ENCODE measurements around the gene ZFYVE26. TPM values are rescaled to one million over a fixed set of nuclear protein-coding genes. Genes with fewer than 3 reads are reported as not detected.

ZFYVE26 gene
- total RNA-seq, 1 experiment from 2014 or later: 19.9 TPM

DNA sequence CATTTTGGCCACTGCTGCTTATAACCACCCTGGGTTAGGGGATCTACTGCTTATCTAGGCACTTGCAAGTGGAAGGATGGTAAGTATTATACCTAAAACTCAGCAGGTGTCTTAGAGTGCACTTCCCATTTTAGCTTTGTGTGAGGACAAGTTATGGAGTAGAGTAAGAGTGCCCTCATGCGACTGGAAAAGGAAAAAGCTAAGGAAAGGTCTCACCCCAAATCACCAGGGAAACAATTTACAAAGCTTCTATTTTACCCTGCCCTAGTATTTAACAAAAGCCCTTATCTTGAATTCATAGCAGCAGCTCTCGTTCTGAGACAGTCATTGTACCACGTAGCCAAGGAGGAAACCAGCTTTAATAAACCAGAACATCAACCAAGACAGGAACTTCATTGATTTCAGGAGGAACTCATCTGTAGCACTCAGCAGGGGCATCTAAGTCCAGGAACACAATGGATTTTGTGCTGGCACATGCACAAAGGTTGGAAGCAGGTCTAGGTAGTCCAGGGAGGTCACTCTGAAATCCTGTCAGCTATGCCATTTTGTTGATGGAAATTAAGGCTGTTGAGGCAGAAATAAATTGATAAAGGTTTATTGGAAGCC lies 111.8 kb downstream of the ZFYVE26 start:
- Histone ChIP-seq H3K4me2 (ENCODE audit: insufficient read depth, insufficient read length, low read length) (no peak overlapping the region), H3K4me1 (ENCODE audit: insufficient read depth, low read length) (no peaks in the 10 kb centered on the region), H3K9ac (ENCODE audit: extremely low read depth, insufficient read length, low read length) (no peak overlapping the region), H3K27ac (ENCODE audit: insufficient read length, low read depth, low read length) (no peak overlapping the region), H2BK5ac (ENCODE audit: insufficient read length, low read length) (no peak overlapping the region), H4K8ac (replicated peaks; ENCODE audit: insufficient read length, low read depth, low read length) (no peak overlapping the region), H4K91ac (ENCODE audit: insufficient read length, low read depth, low read length) (no peak overlapping the region), H3K14ac (ENCODE audit: insufficient read depth, low read length) (no peak overlapping the region), H3K4ac (ENCODE audit: low read depth, low read length) (no peak overlapping the region), H3K56ac (ENCODE audit: insufficient read length, low read depth, low read length) (no peak overlapping the region), H3K23me2 (ENCODE audit: insufficient read length, low read depth, low read length, poor library complexity, severe bottlenecking) (no peaks in the 10 kb centered on the region), H2BK20ac (ENCODE audit: low read depth, low read length, poor library complexity, severe bottlenecking) (no peak overlapping the region), H4K20me1 (ENCODE audit: control insufficient read depth, insufficient read depth, insufficient read length) (no peaks in the 10 kb centered on the region), H2AFZ (ENCODE audit: low read length) (no peak overlapping the region), H3T11ph (ENCODE audit: low read length) (no peak overlapping the region), H2AK5ac (ENCODE audit: insufficient read length, low read length) (no peak overlapping the region), H2BK15ac (ENCODE audit: low read depth, low read length) (no peak overlapping the region), H2BK12ac (ENCODE audit: insufficient read length, low read depth, low read length) (no peak overlapping the region), H3K9me3 (ENCODE audit: control insufficient read depth, low read depth, low read length) (peaks cover 9% of the 10 kb centered on the region), H2BK120ac (ENCODE audit: low read depth, low read length, poor library complexity, severe bottlenecking) (no peak overlapping the region), H3K27me3 (ENCODE audit: insufficient read depth, low read length) (no peaks in the 10 kb centered on the region), H3K79me2 (ENCODE audit: insufficient read depth, low read length) (no peaks in the 10 kb centered on the region), H3K79me1 (ENCODE audit: insufficient read depth, low read depth, low read length, poor library complexity, severe bottlenecking) (no peaks in the 10 kb centered on the region), H3K23ac (ENCODE audit: insufficient read length, low read depth, low read length) (no peak overlapping the region), H3K18ac (ENCODE audit: insufficient read length, low read depth, low read length) (no peak overlapping the region), H4K5ac (ENCODE audit: insufficient read length, low read depth, low read length) (no peak overlapping the region)
- Mint-ChIP-seq H3K36me3 (ENCODE audit: insufficient read depth in 1 of 3, low read depth in 3 of 3) (peaks cover 0 to 4% (median 0%) of the 10 kb centered on the region in 3 experiments; a peak in 1 of 7 replicates), H3K4me1 (peaks cover 3 to 5% of the 10 kb centered on the region in 2 experiments), H3K4me3 (no peak overlapping the region), H3K27ac (no peak overlapping the region), H3K9me3 (peaks cover 18 to 25% of the 10 kb centered on the region in 2 experiments), H3K27me3 (ENCODE audit: low read depth) (no peaks in the 10 kb centered on the region; the same call in 1 of the 2 replicates)
- WGBS (ENCODE audit: extremely low coverage, insufficient read length, low lambda C conversion rate): no CpG with 5 or more reads among the region's 3 CpGs
- DNase-seq: no peak
- TF ChIP-seq, protein P1, sequence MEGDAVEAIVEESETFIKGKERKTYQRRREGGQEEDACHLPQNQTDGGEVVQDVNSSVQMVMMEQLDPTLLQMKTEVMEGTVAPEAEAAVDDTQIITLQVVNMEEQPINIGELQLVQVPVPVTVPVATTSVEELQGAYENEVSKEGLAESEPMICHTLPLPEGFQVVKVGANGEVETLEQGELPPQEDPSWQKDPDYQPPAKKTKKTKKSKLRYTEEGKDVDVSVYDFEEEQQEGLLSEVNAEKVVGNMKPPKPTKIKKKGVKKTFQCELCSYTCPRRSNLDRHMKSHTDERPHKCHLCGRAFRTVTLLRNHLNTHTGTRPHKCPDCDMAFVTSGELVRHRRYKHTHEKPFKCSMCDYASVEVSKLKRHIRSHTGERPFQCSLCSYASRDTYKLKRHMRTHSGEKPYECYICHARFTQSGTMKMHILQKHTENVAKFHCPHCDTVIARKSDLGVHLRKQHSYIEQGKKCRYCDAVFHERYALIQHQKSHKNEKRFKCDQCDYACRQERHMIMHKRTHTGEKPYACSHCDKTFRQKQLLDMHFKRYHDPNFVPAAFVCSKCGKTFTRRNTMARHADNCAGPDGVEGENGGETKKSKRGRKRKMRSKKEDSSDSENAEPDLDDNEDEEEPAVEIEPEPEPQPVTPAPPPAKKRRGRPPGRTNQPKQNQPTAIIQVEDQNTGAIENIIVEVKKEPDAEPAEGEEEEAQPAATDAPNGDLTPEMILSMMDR (conservative IDR thresholded peaks at IDR 0.05): peak; percentile 81

All from H9 (cell line).